GM21360 (cell line): ENCODE results near the gene SMAD6.
"Not testable (repeated sequence)": the region's sequence is repeated elsewhere in the genome, so short reads cannot be mapped to it uniquely, and the experiment has no call there.

ENCODE experiments used
- ATAC-seq: cut with Tn5 transposase; IDR thresholded peaks from one replicate; pipeline ENCODE4 v1.9.1; 2021; ENCODE audit warnings: mild to moderate bottlenecking, moderate library complexity; ENCODE audit not compliant: unreplicated experiment

Gene SMAD6

DNA sequence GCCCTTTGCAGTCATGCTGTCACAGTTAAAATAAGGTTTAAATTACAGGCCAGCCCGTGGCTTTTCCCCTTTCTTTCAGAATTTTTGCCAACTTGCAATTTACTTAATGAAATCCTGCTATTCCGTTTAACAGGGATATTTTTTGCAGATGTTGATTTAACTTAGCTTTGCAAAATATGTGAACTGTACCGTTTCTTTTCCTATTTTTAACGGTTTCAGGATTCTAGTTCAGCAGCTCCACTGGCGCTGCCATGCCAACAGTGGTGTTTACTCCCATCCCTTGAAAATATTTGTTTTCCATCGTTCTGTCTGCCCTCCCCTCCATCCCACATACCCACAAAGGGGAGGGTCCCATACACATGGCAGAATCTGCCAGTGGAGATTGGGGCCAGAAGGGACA, 54.3 kb downstream of the SMAD6 start:
- ATAC-seq = no peak

DNA sequence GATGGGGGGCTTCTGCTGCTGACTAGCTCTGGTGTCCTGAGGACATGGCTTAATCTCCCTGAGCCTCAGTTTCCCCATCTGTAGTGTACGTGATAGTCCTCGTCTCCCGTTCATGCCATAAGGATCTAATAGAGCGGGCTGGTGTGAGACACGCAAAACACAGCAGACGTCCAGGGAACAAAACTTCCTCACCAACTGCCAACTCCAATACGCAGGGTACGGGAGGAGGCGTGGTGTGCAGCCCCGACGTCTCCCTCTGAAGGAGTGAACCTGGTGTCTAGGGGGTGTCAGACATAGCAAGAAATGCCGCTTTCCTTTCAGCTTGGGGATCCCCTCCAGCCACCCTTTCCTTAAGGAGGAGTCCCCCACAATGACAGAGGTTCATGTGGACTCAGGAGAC, 55.0 kb downstream of the SMAD6 start:
- no peak for ATAC-seq

DNA sequence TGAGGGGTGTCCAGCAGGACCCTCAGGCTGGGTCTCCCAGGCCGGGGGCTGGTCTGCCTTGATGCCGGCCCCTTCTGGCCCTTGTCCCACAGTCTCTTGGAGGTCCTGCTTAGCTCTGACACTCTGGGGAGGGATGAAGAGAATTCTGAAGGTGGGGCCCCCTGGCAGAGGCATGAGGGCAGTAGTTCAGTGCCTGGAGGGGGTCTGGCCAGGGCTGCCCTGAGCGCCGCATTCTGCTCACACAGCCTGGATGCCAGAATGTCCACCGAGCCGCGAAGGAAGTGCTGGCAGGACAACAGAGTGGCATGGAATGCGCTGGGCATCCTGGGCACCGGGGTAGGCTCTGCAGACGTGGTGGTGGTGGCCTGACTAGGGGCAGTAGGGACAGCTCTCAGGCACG, 55.5 kb downstream of the SMAD6 start:
- no peak for ATAC-seq

DNA sequence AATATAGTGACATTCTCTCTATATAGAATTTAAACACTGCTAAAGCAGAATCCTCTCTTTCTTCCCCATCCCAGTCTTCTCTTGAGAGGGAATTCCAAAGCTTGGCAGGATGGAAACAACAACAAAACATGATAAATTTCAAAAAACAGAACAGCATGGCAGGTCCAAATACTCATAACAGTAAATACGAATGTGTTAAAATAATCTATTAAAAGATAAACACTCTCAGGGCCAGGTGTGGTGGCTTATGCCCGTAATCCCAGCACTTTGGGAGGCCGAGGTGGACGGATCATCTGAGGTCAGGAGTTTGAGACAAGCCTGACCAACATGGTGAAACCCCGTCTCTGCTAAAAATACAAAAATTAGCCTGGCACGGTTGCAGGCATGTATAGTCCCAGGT, 56.2 kb downstream of the SMAD6 start:
- ATAC-seq = not testable (repeated sequence)

DNA sequence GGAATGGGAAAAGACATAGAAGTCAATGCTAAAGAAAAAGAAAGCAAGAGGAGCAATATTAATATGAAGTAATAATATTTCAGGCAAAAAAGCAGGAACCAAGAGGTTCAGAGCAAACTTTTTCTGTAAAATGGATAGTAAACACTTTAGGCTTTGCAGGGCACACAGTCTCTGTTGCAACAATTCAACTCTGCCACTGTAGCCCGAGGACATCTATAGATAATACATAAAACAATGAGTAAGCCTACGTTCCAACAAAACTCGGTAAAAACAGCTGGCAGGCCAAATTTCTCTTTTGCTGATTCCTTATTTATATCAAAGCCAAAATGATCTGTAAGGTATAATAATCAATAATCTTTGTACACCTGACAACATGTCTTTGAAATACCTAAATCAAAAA, 56.8 kb downstream of the SMAD6 start:
- no peak for ATAC-seq

DNA sequence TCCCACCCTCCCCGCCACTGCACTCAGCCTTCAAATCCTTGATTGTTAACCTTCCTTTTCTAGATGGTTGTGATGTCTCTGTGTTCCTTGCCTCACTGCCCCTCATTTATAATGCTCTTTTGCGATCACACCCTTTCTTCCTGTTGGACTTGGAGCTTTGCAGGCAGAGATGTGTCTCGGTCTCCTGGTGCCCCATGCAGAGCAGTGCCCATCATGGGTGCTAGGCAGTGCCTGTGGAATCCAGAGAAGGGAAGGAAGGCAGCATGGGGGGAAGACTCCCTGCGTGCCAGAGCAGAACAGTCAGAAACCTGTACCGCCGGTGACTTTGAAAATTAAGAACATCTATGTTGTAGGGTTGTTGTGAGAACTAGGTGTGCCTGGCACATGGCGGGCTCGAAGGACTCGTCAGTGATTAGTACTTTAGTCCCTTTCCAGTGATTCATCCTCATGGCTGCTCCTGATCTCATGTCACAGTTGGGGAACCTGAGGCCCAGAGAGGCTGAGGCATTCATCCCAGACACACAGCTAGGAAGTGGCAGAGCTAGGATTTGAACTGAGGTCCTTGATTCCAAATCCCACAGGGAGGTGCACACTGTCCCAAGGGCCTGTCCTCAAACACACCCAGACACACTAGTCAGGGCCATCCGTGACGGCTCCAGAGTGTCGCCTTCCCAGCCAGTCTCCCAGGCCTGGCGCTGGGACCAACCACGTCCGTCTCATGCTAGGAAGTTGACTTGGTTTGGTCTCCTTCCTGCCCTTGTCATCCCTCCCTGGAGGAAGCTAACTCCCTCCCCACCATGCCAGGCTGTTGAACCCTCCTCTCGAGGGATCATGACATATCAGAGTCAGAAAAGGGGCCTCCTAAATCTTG, 58.3 kb downstream of the SMAD6 start:
- no peak for ATAC-seq

DNA sequence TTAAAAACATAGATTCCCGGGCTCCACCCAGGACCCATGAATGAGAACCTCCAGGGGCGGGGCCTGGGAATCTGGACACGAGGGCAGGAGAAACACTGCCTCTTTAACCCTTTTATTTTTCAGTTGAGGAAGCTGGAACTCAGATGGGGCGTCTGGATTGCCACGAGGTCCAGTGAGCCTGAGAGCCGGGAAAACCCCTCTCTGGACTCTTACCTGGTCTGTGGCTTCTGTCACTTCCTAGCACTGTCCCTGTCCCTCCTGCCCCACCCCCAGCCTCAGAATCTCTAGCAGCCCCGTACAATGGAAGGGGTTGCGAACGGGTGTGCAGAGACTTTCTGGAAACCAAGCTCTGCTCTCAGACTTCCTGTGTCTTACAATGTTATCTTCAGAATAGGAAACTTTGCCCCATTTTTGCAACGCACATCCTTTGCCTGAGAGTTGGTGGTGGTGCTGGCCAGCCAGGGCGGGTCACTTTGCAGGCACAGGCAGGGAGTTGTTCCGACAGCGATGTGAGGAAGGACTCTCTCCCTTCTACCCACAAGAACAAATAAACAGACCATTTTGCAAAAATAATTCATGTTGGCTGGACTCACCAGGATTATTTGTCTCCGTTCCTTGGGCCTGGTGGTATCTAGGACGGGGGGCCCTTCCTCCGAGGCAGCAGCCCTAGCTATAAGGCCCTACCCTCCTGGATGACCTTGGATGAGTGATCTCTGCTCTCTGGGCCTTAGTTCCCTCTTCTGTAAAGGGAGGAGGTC, 59.1 kb downstream of the SMAD6 start:
- no peak for ATAC-seq

DNA sequence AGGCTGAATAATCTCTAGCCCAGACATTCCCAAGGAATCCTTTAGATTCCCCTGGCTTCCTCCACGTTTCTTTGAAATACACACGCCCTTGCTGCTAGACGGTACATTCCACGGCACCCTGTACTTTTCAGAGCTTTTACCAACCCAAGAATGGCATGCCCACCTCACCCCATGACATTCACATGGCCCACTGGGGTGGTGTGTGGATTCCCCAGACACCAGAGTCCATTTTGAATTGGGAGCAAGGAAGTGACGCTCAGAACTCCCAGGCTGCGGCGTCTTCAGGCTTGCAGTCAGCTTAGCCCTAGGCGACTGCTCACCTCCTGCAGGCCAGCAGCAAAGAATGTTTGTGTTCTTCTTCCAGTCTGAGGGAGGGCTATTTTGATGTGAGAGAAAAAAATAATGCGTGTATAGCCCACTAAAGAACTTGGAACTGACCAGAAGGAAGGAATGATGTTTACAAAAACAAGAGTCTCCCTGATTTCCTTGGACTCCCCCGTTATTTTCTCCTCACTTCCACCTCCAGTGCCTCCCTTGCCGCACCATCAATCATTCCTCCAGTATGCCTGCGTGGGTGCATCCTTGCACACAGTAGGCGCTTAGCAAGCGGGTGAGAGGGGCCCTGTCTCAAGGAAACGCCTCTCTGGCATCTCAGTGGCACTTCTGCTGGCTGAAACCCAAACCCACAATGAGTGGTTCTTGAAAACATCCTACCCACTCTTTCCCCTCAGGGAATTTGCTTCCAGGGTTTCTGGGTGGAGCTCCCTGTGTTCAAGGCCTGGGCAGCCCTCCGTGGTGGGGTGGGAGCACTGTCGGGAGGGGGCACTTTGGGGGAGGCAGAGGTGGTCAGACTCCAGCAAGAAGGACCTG, 59.9 kb downstream of the SMAD6 start:
- no peak for ATAC-seq

DNA sequence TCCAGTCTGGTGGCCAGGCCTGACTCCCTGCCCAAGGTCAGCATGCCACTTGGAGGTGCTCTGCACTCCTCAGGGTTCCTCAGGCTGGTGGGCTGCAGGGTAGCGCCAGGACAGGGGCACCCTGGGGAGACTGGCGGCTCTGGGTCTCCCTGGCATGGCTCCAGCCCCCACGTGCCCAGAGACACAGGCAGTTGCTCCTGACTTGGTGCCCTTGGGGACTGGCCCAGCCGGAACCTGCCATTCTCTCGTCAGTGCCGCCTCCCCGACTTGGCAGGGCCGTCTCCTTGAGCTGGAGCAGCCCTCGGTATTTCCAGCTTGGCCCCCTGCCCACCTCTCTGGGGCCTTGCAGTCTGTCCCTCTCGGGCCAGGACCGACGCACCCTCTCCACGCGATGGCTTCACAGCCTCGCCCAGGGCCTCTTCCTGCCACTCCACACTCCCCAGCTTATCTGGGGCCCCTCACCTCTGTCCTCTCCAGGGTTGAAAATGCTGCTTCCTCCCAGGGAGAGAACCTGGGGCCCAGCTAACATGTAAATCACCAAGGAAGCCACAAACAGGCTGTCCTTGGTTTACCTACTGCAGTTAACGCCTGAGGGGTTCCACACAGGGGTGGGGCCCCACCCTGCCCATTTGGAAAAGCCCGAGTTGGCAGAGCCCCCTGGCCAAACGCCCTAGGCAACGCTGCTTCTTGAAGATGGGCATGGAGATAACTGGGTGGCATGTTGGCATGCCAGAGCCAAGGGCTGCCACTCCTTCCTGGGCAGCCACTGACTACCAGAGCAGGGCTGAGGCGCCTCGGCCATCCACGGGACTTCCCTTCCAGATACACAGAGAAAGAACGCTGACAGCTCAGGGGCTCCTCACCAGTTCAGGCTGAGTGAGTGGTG, 61.4 kb downstream of the SMAD6 start:
- no peak for ATAC-seq

DNA sequence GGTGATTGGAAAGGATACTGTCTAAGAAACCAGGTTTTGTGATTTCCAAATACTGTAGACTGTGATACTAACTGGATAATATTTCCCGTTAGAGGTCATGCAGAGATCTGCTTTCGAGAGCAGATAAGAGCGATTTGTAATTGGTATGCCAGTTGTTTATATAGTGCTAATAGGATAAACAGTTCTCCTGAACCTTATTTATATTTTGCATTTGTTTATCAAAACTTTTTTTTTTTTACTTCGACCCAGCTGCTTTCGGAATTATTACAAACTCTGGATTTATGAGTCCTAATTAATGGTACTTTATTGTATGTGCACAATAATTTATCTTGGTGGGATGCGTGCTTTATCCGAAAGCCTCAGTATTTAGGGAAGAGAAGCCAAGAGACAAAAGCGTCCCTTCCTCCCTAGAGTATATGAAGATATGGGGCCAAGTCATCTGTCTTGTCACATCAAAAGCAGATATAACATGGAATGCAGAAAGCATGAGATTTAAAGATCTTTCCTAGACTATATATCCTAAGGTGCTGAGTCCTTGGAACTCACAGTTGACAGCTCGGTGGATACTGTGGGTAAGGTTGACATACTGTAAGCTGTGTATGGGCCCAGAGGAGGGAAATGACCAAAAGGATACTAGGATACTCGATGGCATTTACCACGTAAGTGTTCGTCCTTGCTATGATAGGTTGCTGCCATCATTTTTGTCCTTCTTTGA, 62.2 kb downstream of the SMAD6 start:
- ATAC-seq = no peak

DNA sequence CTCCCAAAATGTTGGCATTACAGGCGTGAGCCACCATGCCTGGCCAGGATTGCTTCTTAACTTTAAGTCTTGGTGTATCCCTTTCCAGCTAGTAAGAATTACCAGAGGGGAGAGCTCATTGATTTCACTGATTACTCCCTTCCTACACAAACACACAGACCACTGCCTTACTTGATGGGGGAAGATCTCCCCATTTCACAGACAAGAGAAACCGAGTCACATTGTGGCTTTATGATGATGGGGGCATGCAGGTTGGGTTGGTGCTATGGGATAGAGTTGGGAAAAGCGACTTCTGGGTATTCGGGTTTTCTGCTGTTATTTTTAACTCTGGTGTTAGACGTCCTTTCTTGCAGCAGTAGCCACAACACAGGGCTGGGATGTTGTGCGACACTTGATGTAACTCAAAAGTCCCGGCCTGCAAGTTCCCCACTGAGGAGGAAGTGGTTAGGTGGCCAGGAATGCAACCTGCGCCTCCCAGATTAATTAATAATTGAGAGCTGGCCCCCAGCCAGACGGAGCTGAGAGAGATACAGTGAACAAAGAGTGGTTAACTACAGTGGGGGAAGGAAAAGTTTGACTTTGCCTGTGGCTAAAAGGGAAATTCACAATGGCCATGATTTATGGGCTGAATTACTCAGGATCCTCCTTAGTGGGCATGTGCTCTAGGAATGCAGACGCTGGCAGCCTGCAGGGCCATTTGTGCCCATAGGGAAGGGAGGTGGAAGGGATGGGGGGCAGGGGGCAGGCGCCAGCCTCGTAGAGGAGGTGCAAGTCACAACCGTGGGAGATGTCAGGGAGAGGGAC, 63.6 kb downstream of the SMAD6 start:
- ATAC-seq = no peak

DNA sequence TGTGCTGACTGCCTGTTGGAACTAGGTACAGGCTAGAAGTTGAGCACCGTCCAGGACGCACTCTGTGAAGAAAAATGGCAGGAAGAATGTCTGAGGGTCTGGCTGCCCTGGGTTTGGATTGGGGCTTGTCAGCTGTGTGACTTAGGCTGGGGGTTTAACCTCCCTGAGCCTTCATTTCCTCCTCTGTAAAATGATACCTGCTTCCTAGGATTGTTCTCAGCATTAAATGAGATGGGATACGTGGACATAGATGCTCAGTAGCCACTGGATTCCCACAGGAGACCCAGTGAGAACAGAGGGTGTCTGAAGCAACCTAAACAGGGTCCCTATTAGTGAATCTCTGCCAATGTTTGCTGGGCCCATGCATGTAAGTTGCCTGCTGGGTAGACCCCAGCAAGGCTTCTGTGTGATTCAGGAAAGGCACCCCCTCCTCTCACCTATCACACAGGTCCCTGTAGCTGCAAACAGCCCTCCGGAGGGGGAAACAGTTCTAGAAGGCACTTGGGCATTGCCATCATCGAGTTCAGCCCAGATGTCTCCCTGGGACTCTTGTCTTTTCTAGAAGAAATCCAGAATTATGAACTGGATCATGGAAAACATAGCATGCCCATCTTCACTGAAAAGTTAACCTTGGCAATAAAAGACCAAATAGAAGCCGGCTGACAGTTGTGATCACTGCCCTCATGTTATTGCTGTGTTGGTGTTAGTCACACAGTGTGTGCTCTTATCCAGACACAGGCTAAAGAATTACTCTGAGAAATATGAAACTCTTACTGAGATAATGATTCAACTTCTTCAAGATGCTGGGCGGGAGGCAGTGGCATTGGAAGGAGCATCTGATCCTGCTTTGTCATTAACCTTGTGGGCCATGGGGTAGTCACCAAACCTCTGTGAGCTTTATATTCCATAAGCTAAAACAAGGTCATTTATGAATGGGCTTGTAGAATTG, 64.5 kb downstream of the SMAD6 start:
- ATAC-seq = no peak

DNA sequence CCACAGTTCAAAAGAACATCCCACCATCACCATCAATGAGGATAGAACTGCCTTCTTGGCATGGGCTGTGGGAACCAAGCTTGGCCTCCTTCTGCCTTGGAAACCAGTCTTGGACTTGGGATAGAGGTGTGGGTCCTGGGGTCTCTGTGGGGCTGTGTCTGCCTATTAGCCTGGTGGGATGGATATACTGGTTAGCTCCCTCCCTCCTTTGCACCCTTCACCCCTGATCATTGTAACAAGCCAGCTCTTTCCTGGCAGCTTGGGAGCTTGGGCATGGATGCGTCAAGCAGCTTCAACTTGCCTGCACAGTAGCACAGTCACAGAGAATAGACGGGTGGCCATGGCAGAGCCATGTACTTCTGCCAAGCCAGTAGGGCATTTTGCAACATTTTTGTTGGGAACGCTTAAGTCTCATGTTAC, 65.2 kb downstream of the SMAD6 start:
- no peak for ATAC-seq

DNA sequence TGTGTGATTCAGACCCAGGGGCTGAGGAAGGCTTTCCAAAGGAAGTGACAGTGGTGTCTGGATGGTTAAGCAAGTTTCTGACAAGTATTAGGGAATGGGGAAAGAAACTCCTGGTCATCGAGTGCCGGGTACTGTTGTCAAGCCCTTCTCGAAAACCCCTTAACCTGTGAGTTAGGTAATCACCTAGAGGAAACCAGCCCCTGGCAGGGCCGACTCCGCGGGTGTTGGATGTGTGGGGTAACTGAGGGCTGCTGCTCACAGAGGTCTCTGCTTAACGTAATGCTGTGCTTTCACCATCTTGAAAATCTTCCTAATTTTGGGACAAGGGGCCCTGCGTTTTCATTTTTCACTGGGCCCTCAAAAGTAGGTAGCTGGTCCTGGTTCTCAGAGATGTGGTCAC, 67.0 kb downstream of the SMAD6 start:
- no peak for ATAC-seq

DNA sequence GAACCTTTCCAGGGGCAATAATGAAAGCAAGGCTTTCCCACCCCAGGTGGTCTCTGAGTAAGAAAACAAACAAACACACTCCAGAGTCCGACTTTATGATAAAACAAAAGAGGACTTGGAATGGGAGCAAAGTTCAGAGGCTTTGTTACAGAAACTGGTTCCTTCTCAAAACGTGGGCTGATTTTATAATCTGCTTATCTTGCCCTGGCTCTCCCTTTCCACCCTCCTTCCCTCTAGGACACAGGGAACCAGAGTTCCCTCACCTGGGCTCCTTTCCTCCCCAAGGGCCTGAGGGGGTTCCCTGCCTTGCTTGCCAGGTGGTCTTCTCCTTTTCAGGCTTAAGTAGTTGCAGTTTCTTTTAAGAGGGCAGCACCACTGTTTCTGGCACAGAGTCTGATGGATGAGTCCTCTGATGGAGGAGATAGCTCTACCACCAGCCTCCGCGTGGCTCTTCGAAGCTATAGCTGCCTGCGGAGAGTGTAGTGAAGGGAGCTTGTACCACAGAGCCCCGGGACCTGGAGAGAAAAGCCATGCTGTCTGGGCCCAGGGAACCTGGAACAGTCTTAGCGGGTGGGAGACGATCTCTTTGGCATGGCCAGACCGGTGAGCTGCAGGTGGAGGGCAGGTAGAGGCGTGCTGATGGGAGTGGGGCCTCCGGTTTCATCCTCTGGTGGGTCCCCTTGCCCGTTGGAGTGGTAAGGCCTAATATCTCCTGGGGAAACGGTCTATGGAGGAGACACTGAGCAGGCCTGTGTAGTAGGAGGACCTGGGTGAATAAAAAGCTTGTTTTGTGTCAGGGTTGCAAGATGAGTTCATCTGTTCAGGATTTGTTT, 68.7 kb downstream of the SMAD6 start:
- ATAC-seq = no peak

DNA sequence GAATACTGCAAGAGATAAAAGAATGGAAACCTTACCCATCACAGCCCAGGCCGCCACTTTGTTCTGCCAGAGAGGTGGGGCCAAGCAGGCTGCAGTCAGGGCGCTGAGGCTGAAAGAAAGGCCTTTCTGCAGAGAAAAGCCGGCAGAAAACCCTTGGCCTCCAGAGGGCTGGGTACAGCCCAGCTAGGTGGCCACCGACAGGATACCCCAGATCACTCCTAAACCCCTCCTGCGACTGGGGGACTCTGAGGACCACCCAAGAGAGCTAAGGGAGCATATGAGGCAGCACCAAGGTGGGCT, 69.3 kb downstream of the SMAD6 start:
- ATAC-seq = no peak

DNA sequence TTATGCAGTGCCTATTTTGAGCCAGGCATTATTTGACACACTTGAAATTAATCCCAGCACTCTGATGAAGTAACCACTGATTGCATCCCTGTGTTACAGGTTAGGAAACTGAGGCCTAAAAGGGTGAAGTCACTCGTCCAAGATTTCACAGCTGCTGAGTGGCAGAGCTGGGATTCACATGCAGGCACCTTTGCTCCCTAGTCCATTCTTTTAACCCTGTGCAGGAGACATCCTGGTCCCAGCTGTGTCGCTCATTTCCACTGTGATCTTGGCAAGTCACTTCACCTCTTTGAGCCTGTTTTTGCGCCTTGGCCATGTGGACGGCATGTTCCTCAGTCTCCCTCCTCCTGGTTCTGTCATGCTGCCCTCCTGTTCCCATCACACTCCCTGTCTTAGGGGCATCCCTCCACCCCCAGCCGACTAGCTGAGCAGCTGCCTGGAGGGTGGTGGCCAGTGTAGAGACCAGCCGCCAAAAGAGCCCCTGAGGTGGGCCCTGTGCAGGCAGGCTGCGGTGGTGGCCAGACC, 70.6 kb downstream of the SMAD6 start:
- ATAC-seq = no peak
